Right ventricle myocardium superior (tissue), 1 donor: ENCODE measurements around the gene ATCAY. TPM values are rescaled to one million over a fixed set of nuclear protein-coding genes. Genes with fewer than 3 reads are reported as not detected.
"Not testable (repeated sequence)": the region's sequence is repeated elsewhere in the genome, so short reads cannot be mapped to it uniquely, and the experiment has no call there.

Source experiments
- ATAC-seq: fragments of 200-7000 bp; cut with Tn5 transposase; one replicate; pipeline ENCODE4 v1.9.1; 2020; ENCODE audit warnings: mild to moderate bottlenecking; ENCODE audit not compliant: poor library complexity
- DNase-seq: peaks from one replicate; pipeline ENCODE4 v3.0.0-alpha.2; 2020
- intact Hi-C: fragments of 100-400 bp; cut with DNase I; formaldehyde crosslinking; loops from one replicate; pipeline ENCODE4 v1.11.2; 2022
- total RNA-seq: library from RNA; stranded (reverse); fragmentation: NEBNext Ultra II Directional; extraction: Animal tissue kit (Norgen Biotek cat#: 25700); gene quantifications from one replicate; pipeline ENCODE4 v1.2.1, GENCODE V29; 2021
- donor health status: DM: no; HTN: yes; CAD: no; lungs with severe emphysema.

Gene ATCAY
- total RNA-seq, 1 donor from 2014 or later: not detected

DNA sequence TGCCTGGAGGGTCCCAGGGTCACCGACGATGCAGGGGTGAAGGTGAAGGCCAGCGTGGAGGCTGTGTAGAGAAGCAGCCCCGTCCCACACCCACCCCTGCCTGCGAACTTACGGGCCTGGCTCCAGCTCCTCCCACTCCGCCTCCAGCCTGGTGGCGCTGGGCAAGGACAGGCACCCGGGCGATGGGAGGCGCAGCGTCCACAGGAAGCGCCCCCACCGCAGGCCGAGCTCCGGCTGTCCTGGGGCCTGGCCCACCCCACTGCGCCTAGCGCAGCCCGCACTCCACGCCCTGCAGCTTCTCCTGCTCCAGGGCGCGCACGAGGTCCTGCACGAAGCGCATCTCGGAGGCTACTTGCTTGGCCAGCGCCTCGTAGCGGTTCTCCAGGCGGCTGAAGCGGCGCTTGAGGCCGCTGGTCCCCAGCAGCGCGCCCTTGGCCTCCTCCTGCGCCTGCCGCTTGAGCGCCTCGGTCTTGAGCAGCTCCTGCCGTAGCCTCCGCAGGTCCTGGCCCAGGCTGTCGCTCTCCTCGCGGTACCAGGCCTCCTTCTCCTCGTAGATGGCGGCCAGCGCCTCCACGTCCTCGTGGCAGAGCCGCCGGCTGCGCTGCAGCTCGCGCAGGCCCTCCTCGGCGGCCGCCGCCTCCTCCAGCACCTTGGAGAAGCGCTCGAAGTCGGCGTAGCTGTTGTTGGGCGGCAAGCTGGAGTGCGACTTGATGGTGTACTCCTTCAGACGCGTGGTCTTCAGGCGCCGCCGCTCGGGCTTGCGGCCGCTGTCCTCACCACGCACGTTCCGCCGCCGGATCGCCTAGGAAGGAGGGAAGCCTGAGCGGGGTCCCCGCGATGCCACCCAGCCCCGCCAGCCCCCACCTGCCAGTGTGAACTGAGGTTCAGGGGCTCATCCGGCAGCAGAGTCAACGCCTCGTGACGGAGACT is 78.6 kb downstream of the ATCAY start:
- DNase-seq: no peak
- ATAC-seq: no peak
- intact Hi-C loops: no loop called here

- intact Hi-C loops: no loop called here
- DNase-seq (no peak), ATAC-seq (no peak)
Measured at GRCh38 chr19:3959766-3960131, 79.3 kb downstream of the ATCAY start.

DNA sequence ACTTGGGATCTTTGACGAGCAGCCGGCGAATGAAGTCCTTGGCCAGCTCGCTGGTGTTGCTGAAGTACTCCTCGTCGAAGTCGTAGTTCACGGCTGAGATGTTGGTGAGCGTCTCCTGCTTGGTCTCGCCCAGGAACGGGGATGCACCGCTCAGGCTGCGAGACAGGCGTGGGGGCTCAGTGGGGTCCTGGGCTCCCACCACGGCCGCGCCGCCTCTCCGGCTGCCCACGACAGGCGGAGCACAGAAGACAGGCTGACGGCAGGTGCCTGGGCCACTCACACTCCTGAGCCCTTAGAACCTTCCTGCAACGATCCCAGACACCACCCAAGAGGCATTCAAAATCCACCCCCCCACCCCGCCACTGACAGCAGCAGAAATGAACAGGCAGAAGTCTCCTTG is 80.5 kb downstream of the ATCAY start:
- intact Hi-C loops: no loop called here
- DNase-seq (no peak), ATAC-seq (no peak)

GRCh38 chr19:3963458-3964255 is 83.2 kb downstream of the ATCAY start:
- ATAC-seq (no peak), DNase-seq (no peak)
- intact Hi-C loops: no loop called here

DNA sequence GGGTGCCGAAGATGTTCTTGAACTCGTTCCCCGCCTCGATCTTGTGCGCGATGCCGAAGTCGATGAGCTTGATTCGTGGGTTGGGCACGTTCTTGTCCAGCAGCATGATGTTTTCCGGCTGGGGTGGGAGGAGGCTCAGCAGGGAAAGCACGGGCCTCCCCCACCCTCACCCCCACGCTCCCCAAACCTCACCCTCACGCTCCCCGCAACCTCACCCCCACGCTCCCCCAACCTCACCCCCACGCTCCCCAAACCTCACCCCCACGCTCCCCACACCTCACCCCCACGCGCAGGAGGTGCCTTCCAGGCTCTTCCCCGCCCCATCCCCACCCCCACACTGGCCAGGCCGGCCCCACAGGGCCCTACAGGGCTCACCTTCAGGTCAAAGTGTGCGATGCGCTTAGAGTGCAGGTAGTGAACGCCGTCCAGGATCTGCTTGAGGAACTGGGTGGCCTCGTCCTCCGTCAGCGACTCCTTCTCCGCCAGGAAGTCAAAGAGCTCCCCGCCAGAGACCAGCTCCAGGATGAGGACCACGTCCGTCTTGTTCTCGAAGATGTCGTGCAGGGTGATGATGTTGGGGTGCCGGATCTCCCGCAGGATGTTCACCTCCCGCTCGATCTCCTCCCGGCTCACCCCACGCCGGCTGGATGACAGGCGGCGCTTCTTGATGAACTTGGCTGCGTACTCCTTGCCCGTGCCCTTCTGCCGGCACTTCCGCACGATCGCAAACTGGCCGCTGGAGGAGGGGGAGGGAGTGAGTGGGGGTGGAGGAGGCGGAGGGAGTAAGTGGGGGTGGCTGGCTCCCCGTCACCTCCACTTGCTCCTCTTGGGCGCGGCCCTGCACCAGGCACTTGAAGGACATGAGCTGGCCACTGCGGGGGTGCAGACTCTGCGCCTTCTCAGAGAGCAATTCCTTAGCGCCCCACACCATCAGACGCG is 84.0 kb downstream of the ATCAY start:
- no peak for ATAC-seq
- DNase-seq: no peak
- intact Hi-C loops: no loop called here

DNA sequence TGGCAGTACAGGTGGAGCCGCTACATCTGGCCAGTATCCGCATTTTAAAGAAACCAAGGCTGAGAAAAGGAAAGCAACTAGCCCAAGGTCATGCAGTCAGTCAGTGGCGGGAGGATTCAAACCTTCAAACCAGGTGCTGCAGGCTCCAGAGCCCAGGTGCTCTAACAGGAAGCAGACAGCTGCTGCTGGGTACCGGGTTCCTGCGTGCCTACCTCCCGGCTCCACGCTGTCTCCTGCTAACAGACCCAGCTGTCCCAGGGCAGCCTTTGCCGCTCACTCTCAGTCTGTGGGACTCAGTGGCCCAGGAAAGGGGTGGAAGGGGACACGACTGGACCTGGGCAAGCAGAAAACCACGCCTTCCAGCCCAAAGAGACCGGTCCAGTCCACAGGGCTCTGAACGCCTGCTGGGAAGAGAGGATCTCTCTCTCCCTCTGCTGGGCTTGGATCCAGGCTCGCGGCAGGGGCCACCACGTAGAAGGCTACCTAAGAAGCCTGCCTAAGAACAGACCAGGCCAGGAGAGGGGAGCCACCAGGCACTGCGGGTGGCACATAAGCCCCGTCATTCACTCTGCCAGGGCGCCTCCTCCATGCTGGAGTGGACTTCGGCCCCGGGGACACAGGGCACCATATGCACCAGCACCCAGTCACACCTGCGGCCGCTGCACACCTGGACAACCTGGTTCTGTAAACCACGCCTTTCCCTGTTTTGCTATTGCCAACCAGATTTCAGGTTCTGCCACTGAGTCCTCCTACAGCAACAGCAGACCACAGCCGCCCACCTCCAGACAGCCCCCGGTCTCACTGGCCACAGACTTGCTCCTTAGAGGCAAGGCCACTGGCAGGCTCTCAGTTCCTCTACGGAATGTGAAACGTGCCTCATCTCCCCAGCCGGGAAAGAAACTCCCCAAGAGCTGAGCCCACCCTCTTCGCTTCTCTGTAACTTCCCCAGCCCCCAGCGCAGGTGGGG is 85.8 kb downstream of the ATCAY start:
- no peak for DNase-seq

DNA sequence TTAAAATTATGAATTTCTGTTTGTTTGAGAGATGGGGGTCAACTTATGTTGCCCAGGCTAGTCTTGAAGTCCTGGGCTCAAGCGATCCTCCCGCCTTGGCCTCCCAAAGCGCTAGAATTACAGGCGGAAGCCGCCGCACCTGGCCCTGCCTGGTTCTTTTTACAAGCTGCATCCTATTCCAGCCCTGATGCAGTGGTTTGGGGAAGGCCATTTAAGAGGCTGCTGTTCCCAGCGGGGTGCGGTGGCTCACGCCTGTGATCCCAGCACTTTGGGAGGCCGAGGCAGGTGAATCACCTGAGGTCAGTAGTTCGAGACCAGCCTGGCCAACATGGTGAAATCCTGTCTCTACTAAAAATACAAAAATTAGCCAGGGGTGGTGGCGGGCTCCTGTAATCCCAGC is 87.5 kb downstream of the ATCAY start:
- ATAC-seq, DNase-seq, intact Hi-C loops: not testable (repeated sequence)

More for the DNA sequence above, 85.8 kb downstream of the ATCAY start:
- ATAC-seq: no peak
- intact Hi-C loops: no loop called here

GRCh38 chr19:3968556-3969434 is 88.3 kb downstream of the ATCAY start:
- ATAC-seq: peak; percentile 78
- DNase-seq: peak; percentile 91
- intact Hi-C loops: no loop called here

- ATAC-seq: peak; percentile 4
- DNase-seq: no peak
- intact Hi-C loops: no loop called here
Measured at GRCh38 chr19:3969435-3970312, 89.2 kb downstream of the ATCAY start.

- intact Hi-C loops: no loop called here
- DNase-seq: no peak
- no peak for ATAC-seq
Measured at GRCh38 chr19:3970313-3970807, 89.9 kb downstream of the ATCAY start.

DNA sequence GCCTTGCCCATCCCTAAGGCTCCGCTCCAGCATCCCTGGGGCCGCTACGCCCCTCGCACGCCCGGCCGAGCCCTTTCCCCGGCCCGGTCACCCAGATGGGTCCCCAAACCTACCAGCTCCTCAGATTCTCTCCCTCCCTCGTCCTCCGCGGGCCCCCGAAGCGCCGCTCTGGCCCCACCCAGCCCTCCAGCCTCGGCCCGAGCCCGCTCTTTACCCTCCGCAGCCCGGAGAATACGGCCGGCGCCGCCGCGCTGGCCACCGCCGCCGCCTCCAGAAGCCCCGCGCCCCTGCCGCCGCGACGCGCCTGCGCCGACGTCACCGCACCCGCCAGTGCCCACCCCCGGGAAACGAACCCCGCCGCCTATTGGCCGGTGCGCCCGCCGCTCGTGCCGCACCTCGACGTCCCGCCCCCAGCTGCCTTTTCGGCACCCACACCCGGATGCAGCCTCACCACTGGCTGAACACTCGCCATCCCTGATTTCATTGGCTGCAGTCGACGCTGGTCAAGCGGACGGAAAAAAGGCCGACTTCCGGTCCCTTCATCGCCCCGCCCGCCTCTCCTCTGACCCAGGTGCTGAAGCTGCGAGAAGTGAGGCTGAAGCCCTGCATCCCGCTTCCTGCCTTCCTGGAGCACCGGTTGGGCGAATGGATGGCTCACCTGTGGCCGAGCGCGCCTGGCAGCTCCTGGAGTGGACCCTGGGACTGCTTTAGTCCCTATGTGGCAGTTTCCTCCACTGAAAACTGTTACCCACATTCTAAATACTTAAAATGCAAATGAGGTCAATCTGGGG is 90.5 kb downstream of the ATCAY start, which contains the start of gene DAPK3:
DAPK3 (minus strand) TSS at position 292 of the 791 bp plus-strand sequence. CDS start 1,364 bp downstream, outside the sequence.
- ATAC-seq (peak; percentile 89), DNase-seq (peak; percentile 98)
- intact Hi-C loops: no loop called here

GRCh38 chr19:3975144-3975543 is 94.7 kb downstream of the ATCAY start:
- DNase-seq (no peak), ATAC-seq (no peak)
- intact Hi-C loops: no loop called here

GRCh38 chr19:3975637-3976087 is 95.2 kb downstream of the ATCAY start:
- DNase-seq (no peak), ATAC-seq (no peak)
- intact Hi-C loops: no loop called here

DNA sequence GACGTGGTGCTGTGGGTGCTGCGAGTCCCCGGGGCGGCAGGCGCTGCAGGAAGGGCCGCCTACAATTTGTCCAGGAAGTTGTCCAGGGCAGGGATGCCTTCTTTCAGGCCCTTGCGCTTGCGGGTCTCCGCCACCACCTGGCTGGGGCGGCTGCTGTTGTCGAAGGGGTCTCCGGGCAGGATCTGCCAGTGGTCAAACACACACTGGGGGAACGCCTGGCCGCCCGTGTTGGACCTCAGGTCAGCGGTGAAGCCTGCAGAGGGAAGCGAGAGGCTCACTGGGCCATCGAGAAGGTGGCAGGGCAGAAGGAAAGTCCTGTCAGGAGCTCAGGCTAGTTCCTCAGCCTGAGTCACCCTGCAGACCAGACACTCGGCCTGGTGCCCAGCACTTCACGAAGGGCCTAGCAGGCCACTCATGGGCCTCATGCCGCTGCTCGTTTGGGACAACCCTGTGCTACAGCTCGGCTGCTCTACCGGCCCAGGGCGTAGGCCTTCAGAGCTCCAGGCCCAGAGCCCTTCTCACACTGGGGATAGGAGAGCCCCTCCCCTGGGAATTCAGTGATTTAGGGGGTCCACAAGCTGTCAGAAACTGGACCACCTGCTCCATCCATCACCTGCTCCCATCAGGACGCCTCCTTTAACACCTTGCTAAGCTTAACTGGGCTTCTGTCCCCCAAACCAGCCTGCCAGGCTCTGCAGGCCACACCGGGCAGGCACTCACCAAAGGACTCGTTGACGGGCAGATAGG is 96.2 kb downstream of the ATCAY start:
- DNase-seq (no peak), ATAC-seq (peak; percentile 5)
- intact Hi-C loops: no loop called here
